NCI-H1092 (cell line): Measurements from ENCODE around the gene EFEMP2.
"Not testable (repeated sequence)": the region's sequence is repeated elsewhere in the genome, so short reads cannot be mapped to it uniquely, and the experiment has no call there.

Source experiments
- DNase-seq: peaks from one replicate; lab custom pipeline; 2025; lab: John Stamatoyannopoulos, UW

EFEMP2 gene

GRCh38 chr11:65900125-65900898 lies 27.7 kb upstream of the EFEMP2 start, which contains the start of gene FOSL1:
Gene FOSL1 (minus strand): TSS chr11:65900388. CDS start chr11:65900339, 49 bp downstream.
- no peak for DNase-seq

- DNase-seq: no peak
Measured at GRCh38 chr11:65899356-65900124, 26.9 kb upstream of the EFEMP2 start.

GRCh38 chr11:65898656-65899355 lies 26.2 kb upstream of the EFEMP2 start:
- DNase-seq: no peak

DNA sequence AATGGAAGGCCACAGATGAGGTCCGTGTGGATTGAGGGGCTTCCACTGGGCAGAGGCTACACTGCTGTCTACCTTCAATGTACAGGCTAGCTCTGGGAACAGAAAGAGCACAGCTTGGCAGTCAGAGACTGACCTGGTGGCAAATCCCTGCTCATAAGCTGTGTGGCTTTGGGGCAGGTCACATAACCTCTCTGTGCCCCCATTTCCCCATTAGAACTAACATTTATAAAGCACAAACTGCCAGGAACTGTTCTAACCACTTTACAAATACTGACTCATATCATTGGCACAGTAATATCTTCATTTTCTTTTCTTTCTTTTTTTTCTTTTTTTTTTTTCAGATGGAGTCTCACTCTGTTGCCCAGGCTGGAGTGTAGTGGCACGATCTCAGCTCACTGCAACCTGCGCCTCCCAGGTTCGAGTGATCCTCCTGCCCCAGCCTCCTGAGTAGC lies 24.4 kb upstream of the EFEMP2 start:
- no peak for DNase-seq

DNA sequence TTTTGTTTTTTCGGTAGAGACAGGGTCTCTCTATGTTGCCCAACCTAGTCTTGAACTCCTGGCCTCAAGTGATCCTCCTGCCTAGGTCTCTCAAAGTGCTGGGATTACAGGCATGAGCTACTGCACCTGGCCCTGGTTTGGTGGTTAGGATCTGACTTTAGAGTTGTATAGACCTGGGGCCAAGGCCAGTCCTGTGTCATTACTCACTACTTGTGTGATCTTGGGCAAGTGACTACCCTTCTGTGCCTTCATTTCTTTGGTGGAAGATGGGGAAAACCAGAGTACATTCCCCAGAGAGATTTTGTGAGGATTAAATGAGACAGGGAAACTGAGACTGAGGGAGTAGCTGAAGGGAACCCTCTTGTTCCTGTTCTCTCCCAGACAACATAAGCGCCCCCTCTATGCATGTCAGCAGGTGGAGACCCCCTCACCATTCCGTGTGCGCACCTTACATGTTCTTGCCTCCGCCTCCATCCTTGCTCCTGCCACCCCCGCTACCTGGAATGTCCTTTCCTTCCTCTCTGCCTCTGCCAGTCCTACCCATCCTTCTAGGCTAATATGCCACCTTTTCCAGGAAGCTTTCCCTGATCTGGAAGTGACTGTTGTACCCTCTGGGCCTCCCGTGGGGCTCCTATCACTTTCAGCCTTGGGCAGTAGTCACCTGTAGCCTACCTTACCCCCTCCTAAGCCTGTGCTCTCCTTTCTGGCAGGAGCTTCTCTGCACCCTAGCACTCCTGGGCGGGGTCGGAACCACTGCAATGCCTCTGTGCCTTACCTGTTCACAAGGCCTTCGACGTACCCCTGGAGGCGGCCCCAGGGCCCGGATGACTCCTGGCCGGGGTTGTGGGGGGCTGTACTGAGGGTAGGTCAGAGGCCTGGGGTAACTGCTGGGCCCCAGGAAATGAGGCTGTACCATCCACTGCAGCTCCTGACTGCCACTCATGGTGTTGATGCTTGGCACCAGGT lies 23.7 kb upstream of the EFEMP2 start:
- DNase-seq: no peak

GRCh38 chr11:65895482-65895981 lies 22.9 kb upstream of the EFEMP2 start:
- no peak for DNase-seq

GRCh38 chr11:65894034-65894591 lies 21.5 kb upstream of the EFEMP2 start:
- DNase-seq: no peak

DNA sequence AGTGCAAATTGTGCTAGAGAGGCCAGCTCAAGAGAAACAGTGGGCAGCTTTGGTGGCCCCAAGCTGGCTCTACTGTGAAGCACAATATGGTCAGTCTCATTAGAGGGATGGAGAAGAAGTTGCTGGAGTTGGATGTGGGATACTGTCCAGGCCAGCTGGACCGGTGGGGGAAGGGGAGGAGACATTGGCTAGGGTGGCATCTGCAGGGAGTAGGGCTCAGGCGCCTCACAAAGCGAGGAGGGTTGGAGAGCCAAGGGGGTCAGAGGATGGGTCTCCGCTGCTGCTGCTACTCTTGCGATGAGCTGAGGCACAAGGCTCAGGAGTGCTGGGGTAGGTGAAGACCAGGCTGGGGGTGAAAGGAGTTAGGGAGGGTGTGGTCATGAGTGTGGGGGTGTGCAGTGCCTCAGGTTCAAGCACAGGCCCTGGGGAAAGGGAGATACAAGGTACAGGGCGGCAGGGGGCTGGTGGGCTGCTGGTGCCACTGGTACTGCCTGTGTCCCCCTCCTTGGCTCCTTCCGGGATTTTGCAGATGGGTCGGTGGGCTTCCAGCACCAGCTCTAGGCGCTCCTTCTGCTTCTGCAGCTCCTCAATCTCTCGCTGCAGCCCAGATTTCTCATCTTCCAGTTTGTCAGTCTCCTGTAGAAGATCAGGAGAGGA lies 20.2 kb upstream of the EFEMP2 start:
- no peak for DNase-seq

GRCh38 chr11:65892137-65892540 lies 19.5 kb upstream of the EFEMP2 start:
- not testable (repeated sequence) for DNase-seq

DNA sequence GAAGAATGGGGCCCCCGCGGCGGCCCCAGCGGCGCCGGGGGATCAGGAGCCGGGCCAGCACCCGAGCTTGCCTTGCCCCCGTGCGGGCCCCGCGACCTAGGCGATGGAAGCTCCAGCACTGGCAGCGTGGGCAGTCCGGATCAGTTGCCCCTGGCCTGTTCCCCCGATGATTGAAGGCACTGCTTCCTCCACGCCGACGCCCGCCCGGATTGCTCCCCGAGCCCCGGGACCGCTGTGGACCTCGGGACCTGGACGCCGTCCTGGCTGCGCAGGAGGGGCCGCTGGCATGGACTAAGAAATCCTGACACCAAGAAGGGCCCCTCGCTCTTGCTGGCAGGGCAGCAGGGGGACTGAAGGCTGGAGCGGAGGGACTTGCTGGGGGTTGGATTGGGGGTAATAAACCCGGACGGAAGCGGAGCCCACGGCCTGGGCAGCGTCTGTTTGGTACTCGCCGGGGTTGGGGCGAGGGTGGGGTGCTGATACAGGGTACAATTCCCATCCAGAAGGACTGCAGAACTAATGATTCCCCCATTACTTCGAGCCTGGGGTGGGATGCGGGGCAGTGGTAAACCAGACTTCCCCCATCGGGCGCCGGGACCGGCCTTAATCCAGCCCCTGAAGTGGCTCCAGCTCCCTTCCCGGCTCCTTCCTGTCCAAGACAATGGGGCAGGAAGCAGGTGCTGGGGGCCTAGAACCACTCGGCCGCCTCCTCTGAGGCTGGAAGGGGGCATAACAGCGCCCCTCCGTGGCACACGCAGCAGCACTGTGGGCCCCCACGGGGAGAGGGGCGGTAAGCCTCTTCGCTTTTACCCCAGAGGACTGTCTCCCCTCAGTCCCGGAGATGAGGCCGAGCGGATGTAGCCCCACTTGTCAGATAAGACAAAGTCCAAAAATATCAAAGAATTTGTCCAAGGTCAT lies 18.9 kb upstream of the EFEMP2 start:
- DNase-seq: peak; percentile 64

GRCh38 chr11:65890324-65891218 lies 18.0 kb upstream of the EFEMP2 start, which contains the start of gene CCDC85B:
Gene CCDC85B (plus strand): TSS chr11:65890673. CDS start chr11:65890784, 111 bp downstream.
- DNase-seq: peak; percentile 95

DNA sequence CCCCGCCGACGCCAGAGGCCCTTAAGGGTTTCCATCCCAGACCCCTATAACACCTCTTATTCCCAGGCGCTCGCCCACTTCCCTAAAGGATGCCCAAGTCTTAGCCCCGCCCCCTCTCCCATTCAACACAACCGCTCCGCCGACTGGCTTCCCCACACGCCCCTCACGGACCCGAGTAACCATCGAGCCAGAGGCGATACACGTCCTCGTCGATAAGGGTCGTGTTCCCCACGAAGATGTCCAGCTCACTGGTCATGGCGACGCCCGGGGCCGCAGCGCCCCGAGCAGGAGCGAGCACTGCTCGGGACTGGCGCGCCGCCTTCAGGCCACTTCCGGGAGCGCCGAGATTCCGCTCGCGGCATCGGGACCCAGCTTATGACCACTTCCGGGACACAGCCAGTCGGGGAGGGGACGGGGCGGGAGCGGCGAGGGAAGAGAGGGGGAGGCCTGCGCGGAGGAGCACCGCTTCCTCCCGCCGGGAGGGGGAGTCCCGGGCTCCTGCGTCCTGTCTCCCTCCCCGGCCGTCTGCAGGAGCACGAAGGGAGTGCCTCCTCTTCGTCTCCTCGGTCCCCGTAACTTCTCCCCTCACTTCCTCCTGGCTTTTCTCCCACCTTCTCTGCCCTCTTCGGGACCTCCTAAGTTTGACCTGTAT lies 15.7 kb upstream of the EFEMP2 start, which contains the start of gene FIBP:
Gene FIBP, minus strand, starts transcription at position 309 of the 652 bp plus-strand sequence. Its CDS starts 53 bp downstream, at position 256.
- peak; percentile 98 for DNase-seq

DNA sequence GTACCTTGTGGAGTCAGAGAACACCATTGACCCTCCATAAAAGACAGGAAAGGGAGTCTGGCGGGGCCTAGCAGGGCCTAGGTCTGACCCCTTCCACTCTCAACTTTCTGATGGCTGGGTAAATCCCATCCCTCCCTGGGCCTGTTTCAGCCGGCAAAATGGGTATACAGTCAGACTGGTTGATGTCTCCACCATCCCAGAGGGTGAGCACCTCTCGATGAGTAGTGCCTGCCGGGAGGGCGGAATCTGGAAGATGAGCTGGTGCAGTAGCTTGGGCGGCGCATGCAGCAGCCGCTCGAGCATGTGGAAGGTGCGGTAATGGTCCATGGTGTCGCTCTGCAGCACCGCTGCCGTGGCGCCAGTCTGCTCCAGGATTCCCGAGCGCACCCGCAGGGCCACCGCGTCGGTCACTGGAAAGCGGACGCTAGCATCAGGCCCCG lies 15.1 kb upstream of the EFEMP2 start:
- no peak for DNase-seq

- no peak for DNase-seq
Measured at GRCh38 chr11:65886826-65887722, 14.5 kb upstream of the EFEMP2 start.

DNA sequence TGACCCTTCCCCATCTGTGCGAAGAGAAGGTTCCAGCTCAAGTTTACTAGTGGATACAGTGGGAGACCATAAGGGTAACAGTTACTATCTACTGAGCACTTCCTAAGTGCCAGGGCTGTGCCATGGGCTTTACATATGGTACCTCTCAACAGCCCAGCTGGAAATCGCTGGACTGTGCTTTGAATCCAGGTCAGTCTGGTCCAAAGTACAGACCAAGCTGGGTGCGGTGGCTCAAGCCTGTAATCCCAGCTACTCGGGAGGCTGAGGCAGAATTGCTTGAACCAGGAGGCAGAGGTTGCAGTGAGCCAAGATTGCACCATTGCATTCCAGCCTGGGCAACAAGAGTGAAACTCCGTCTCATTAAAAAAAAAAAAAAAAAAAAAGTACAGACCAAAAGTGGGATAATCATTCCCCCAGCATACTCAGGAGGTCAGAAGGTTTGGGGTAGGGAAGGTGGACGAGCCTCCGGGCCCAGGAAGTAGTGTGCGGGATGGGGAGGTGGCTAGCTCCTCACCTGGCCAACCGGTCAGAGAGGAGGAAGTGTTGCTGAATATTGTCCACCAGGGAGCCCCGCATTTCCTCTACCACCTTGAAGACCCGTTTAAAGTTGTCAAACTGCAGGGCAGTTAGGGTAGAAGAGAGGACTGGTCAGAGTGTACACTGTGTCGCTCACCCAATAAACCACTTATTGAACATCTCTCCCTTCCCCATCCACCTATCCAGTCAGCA lies 13.4 kb upstream of the EFEMP2 start:
- DNase-seq: no peak
